SK-N-SH (cell line): Measurements from ENCODE around the gene NTN1.

Experiments used
- CTCF ChIP-seq: fragments of 200-600 bp; sonication (generic); IDR thresholded peaks from 2 replicates; pipeline ENCODE4 v1.6.1; 2017; ENCODE audit warnings: antibody characterized with exemption, mild to moderate bottlenecking, moderate library complexity
- EP300 ChIP-seq, 2 experiments: IDR thresholded peaks; 2 replicates each; pipeline versions ENCODE4 v1.4.0 to v1.6.1; 2012; ENCODE audit warnings: borderline replicate concordance in 1 of 2, low read depth in 1 of 2, low read length in 1 of 2
- EZH2phosphoT487 ChIP-seq: fragments of 200-600 bp; sonication (generic); IDR thresholded peaks from 2 replicates; pipeline ENCODE4 v1.6.1; 2017; ENCODE audit warnings: low read depth, mixed run types, mild to moderate bottlenecking, antibody characterized with exemption, moderate library complexity, borderline replicate concordance
- FOXJ3 ChIP-seq: sonication (generic); formaldehyde crosslinking; IDR thresholded peaks from 2 replicates; pipeline ENCODE4 v1.5.1; 2020; ENCODE audit warnings: mild to moderate bottlenecking, missing genetic modification reagents
- POLR2AphosphoS5 ChIP-seq: IDR thresholded peaks from 2 replicates; pipeline ENCODE4 v1.6.1; 2012; ENCODE audit warnings: low read depth, low read length
- RAD21 ChIP-seq: IDR thresholded peaks from 2 replicates; pipeline ENCODE4 v1.6.1; 2012; ENCODE audit warnings: mild to moderate bottlenecking, low read length
- RFX5 ChIP-seq: IDR thresholded peaks from 2 replicates; pipeline ENCODE4 v1.6.1; 2012; ENCODE audit warnings: mild to moderate bottlenecking, improper control_type of control experiment, low read length
- TEAD4 ChIP-seq: IDR thresholded peaks from 2 replicates; pipeline ENCODE4 v1.4.0; 2012; ENCODE audit warnings: mild to moderate bottlenecking, borderline replicate concordance; ENCODE audit not compliant: insufficient read depth
- YY1 ChIP-seq: IDR thresholded peaks from 2 replicates; pipeline ENCODE4 v1.4.0; 2012; ENCODE audit warnings: low read depth, mild to moderate bottlenecking
- ZBTB33 ChIP-seq: IDR thresholded peaks from 2 replicates; pipeline ENCODE4 v1.4.0; 2012; ENCODE audit warnings: low read depth, borderline replicate concordance
- TF ChIP-seq, protein P1 (sequence below): IDR thresholded peaks from 2 replicates; pipeline ENCODE4 v1.6.1; 2012; ENCODE audit warnings: mild to moderate bottlenecking, low read depth, low read length, moderate library complexity
- TF ChIP-seq, protein P2 (sequence below): fragments of 150-350 bp; IDR thresholded peaks from 2 replicates; pipeline ENCODE4 v1.6.1; 2016; ENCODE audit warnings: mild to moderate bottlenecking, low read depth, low read length

DNA sequence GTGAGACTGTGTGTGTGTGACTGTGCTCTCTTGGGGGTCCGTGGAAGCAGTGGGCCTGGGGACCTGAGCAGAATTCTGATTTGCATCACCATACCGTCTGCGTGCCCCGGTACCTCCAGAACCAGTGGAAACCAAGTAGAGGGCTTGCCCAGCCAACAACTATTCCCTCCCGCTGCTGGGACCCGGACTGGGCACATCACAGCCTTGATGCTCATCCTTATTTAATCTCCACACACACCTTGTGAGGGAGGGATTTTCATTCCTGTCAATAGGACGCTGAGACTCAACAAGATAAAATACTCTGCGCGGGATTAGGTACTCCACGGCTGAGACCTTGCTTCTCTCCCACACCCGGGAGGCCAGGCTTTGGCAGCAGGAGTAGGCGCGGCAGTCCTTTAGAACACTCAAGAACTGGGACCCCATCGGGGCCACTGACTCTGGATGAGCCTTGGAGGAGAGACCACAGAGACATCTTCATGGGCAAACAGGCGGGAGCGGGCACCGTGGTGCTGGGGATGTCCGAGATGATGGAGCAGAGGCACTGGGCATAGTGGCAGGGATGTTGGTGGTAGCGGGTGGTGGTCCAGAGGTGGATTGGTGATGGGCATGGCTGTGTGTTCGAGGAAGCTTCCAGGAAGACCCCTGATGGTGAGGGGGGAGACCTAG, 208.0 kb downstream of the NTN1 start:
- TF ChIP-seq RAD21 (no peak), CTCF (no peak), POLR2AphosphoS5 (no peak), YY1 (no peak), ZBTB33 (no peak), EP300 (IDR thresholded peaks at IDR 0.05; ENCODE audit: borderline replicate concordance in 1 of 2, low read depth in 1 of 2, low read length in 1 of 2) (no peak), RFX5 (no peak), EZH2phosphoT487 (no peak), TEAD4 (no peak), FOXJ3 (CRISPR knock-in tag) (no peak)
- TF ChIP-seq, protein P1, sequence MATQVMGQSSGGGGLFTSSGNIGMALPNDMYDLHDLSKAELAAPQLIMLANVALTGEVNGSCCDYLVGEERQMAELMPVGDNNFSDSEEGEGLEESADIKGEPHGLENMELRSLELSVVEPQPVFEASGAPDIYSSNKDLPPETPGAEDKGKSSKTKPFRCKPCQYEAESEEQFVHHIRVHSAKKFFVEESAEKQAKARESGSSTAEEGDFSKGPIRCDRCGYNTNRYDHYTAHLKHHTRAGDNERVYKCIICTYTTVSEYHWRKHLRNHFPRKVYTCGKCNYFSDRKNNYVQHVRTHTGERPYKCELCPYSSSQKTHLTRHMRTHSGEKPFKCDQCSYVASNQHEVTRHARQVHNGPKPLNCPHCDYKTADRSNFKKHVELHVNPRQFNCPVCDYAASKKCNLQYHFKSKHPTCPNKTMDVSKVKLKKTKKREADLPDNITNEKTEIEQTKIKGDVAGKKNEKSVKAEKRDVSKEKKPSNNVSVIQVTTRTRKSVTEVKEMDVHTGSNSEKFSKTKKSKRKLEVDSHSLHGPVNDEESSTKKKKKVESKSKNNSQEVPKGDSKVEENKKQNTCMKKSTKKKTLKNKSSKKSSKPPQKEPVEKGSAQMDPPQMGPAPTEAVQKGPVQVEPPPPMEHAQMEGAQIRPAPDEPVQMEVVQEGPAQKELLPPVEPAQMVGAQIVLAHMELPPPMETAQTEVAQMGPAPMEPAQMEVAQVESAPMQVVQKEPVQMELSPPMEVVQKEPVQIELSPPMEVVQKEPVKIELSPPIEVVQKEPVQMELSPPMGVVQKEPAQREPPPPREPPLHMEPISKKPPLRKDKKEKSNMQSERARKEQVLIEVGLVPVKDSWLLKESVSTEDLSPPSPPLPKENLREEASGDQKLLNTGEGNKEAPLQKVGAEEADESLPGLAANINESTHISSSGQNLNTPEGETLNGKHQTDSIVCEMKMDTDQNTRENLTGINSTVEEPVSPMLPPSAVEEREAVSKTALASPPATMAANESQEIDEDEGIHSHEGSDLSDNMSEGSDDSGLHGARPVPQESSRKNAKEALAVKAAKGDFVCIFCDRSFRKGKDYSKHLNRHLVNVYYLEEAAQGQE = no peak
- TF ChIP-seq, protein P2, sequence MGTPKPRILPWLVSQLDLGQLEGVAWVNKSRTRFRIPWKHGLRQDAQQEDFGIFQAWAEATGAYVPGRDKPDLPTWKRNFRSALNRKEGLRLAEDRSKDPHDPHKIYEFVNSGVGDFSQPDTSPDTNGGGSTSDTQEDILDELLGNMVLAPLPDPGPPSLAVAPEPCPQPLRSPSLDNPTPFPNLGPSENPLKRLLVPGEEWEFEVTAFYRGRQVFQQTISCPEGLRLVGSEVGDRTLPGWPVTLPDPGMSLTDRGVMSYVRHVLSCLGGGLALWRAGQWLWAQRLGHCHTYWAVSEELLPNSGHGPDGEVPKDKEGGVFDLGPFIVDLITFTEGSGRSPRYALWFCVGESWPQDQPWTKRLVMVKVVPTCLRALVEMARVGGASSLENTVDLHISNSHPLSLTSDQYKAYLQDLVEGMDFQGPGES = no peak
